IPS-20b (cell line): ENCODE measurements around the gene SLC51B.
A peak's percentile ranks its signal among the peaks of the same experiment; 100 is the strongest.
"Not testable (repeated sequence)": the region's sequence is repeated elsewhere in the genome, so short reads cannot be mapped to it uniquely, and the experiment has no call there.

Experiments used
- H3K27ac ChIP-seq: one replicate; pipeline ENCODE4 v1.5.1; 2013; ENCODE audit warnings: low read length
- H3K27me3 ChIP-seq: 2 replicates; pipeline ENCODE4 v1.6.1; 2013; ENCODE audit warnings: mild to moderate bottlenecking, low read length, inconsistent platforms; ENCODE audit not compliant: insufficient read depth
- H3K36me3 ChIP-seq: 2 replicates; pipeline ENCODE4 v1.6.1; 2013; ENCODE audit warnings: low read depth, mild to moderate bottlenecking, inconsistent platforms, low read length, moderate library complexity; ENCODE audit not compliant: insufficient read depth
- H3K4me1 ChIP-seq: 2 replicates; pipeline ENCODE4 v1.6.1; 2013; ENCODE audit warnings: mild to moderate bottlenecking, control low read depth, inconsistent platforms, low read length, moderate library complexity; ENCODE audit not compliant: insufficient read depth
- H3K4me3 ChIP-seq: 2 replicates; pipeline ENCODE4 v1.5.1; 2013; ENCODE audit warnings: mild to moderate bottlenecking, low read length, inconsistent platforms
- H3K9ac ChIP-seq: 2 replicates; pipeline ENCODE4 v1.6.1; 2013; ENCODE audit warnings: low read depth, mild to moderate bottlenecking, inconsistent platforms, low read length, moderate library complexity
- H3K9me3 ChIP-seq: 2 replicates; pipeline ENCODE4 v1.6.1; 2013; ENCODE audit warnings: mild to moderate bottlenecking, low read depth, low read length, inconsistent platforms; ENCODE audit not compliant: insufficient read depth

Gene SLC51B

GRCh38 chr15:65044218-65044617, 969 bp upstream of the SLC51B start:
- not testable (repeated sequence) for H3K36me3 ChIP-seq, H3K27ac ChIP-seq, H3K27me3 ChIP-seq, H3K9me3 ChIP-seq, H3K4me1 ChIP-seq, H3K9ac ChIP-seq, H3K4me3 ChIP-seq

- H3K9ac ChIP-seq = no peak overlapping the region
- no peaks in the 10 kb centered on the region for H3K36me3 ChIP-seq
- no peaks in the 10 kb centered on the region for H3K9me3 ChIP-seq
- H3K27me3 ChIP-seq = no peaks in the 10 kb centered on the region
- no peak overlapping the region for H3K27ac ChIP-seq
- H3K4me1 ChIP-seq = no peaks in the 10 kb centered on the region
- H3K4me3 ChIP-seq = no peak overlapping the region
These were observed 3.1 kb downstream of the SLC51B start for GRCh38 chr15:65048241-65048640.

DNA sequence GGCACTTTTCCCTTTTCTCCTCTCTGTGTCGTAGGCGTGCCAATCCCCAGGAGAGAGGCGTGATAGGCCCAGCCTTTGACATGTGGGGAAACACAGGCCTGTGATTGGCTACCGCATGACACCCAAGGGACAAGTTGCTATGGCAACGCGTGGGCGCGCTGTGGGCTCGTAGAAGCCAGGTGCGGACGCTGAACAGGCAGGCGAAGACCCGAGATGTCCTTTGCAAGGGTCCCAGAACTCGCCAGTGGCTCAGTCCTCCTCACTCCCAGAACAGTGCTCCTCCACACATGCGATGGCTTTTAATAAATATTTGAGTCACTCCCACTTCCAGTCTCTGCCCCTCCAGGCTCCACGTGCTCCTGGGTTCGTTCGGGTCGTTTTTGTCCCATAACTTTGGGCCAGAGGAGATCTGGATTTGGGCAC, 4.2 kb downstream of the SLC51B start:
- peak overlapping the region; percentile 60 for H3K4me3 ChIP-seq
- no peaks in the 10 kb centered on the region for H3K9me3 ChIP-seq
- no peak overlapping the region for H3K27ac ChIP-seq
- no peaks in the 10 kb centered on the region for H3K27me3 ChIP-seq
- H3K9ac ChIP-seq = no peak overlapping the region
- H3K36me3 ChIP-seq = no peaks in the 10 kb centered on the region
- H3K4me1 ChIP-seq = no peaks in the 10 kb centered on the region

DNA sequence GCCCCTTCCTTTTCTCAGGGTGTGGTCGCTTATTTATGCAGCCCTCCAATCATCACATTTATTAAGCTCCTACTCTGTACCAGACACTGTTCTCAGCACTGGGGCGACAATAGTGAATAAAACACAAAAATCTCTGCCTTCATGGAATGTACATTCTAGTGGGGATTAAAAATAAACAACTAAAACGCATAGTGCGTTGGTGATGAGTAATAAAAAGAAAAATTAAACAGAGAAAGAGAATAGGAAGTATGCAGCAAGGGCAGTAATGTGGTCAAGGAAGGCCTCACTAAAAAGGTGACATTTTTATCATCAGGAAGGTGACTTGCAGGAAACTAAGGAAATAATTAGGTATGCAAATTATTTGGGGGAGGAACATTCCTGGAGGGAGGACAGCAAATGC, 5.1 kb downstream of the SLC51B start:
- H3K4me3 ChIP-seq = no peak overlapping the region
- no peaks in the 10 kb centered on the region for H3K9me3 ChIP-seq
- H3K9ac ChIP-seq = no peak overlapping the region
- no peaks in the 10 kb centered on the region for H3K27me3 ChIP-seq
- no peaks in the 10 kb centered on the region for H3K4me1 ChIP-seq
- H3K36me3 ChIP-seq = no peaks in the 10 kb centered on the region
- H3K27ac ChIP-seq = no peak overlapping the region

DNA sequence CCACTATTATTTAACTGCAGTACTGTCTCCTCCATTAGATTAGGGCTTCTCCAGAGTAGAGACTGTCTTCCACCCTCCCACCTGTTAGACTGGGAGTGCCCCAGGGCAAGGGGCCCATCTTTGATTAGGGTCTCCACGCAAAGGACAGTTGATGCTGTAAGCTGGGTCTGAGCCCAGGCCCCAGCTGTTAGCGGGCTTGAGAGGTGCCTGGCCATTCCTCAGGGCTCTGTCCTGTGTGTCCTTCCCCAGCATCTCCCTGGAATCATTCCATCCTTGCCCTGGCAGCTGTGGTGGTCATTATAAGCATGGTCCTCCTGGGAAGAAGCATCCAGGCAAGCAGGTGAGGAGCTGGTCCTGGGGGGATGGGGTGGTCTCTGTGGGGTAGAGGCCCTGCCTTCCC, 6.1 kb downstream of the SLC51B start:
- H3K9me3 ChIP-seq = no peaks in the 10 kb centered on the region
- H3K27me3 ChIP-seq = no peaks in the 10 kb centered on the region
- H3K9ac ChIP-seq = no peak overlapping the region
- no peaks in the 10 kb centered on the region for H3K36me3 ChIP-seq
- H3K4me1 ChIP-seq = no peaks in the 10 kb centered on the region
- H3K27ac ChIP-seq = no peak overlapping the region
- H3K4me3 ChIP-seq = no peak overlapping the region

DNA sequence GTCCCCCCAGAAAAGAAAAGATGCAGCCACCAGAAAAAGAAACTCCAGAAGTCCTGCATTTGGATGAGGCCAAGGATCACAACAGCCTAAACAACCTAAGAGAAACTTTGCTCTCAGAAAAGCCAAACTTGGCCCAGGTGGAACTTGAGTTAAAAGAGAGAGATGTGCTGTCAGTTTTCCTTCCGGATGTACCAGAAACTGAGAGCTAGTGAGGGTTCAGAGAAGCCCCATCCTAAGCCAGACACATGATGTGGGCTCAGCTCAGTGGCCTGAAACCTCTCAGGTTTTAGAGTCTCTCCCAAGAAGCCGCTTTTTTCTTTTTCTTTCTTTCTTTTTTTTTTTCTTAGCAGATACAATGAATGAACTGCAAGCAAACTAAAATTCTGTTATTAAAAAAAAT, 7.8 kb downstream of the SLC51B start:
- Histone ChIP-seq H3K36me3 (no peaks in the 10 kb centered on the region), H3K4me1 (no peaks in the 10 kb centered on the region), H3K4me3 (no peak overlapping the region), H3K9ac (no peak overlapping the region), H3K27ac (no peak overlapping the region), H3K9me3 (no peaks in the 10 kb centered on the region), H3K27me3 (no peaks in the 10 kb centered on the region)

GRCh38 chr15:65054333-65055200, 9.4 kb downstream of the SLC51B start:
- Histone ChIP-seq H3K27me3 (no peaks in the 10 kb centered on the region), H3K36me3 (no peaks in the 10 kb centered on the region), H3K4me3 (no peak overlapping the region), H3K9me3 (no peaks in the 10 kb centered on the region), H3K27ac (no peak overlapping the region), H3K4me1 (no peaks in the 10 kb centered on the region), H3K9ac (no peak overlapping the region)

GRCh38 chr15:65055201-65055870, 10.1 kb downstream of the SLC51B start:
- no peaks in the 10 kb centered on the region for H3K4me1 ChIP-seq
- H3K36me3 ChIP-seq = no peaks in the 10 kb centered on the region
- no peaks in the 10 kb centered on the region for H3K9me3 ChIP-seq
- no peak overlapping the region for H3K27ac ChIP-seq
- H3K4me3 ChIP-seq = no peak overlapping the region
- H3K9ac ChIP-seq = no peak overlapping the region
- no peaks in the 10 kb centered on the region for H3K27me3 ChIP-seq

DNA sequence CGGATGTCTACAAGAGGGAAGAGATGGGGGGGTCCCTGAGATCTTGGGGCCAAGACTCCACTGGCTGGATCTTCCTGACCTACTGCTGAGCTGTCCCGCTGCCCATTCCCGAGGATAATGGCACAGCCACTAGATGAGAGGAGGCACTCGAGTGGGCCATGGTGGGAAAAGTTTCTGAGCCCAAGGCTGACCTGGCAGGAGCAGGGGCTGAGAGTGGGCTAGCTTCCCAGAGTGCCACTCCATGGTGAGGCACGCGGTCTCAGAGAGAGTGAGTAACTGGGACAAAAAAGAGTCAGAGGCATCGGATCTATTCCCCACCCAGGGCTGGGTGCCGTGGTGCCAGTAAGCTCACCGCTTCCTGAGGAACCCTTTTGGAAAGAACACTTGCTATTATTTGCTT, 10.9 kb downstream of the SLC51B start:
- Histone ChIP-seq H3K4me3 (no peak overlapping the region), H3K4me1 (no peaks in the 10 kb centered on the region), H3K9me3 (no peaks in the 10 kb centered on the region), H3K27ac (no peak overlapping the region), H3K36me3 (no peaks in the 10 kb centered on the region), H3K9ac (no peak overlapping the region), H3K27me3 (no peaks in the 10 kb centered on the region)

- Histone ChIP-seq H3K27ac (no peak overlapping the region), H3K9me3 (no peaks in the 10 kb centered on the region), H3K4me1 (no peaks in the 10 kb centered on the region)
These were observed 11.8 kb downstream of the SLC51B start for GRCh38 chr15:65056868-65057548.

GRCh38 chr15:65057549-65057940, 12.4 kb downstream of the SLC51B start:
- Histone ChIP-seq H3K36me3 (no peaks in the 10 kb centered on the region), H3K9me3 (no peaks in the 10 kb centered on the region), H3K27ac (no peak overlapping the region), H3K4me3 (no peak overlapping the region), H3K9ac (no peak overlapping the region), H3K27me3 (no peaks in the 10 kb centered on the region), H3K4me1 (no peaks in the 10 kb centered on the region)

More at GRCh38 chr15:65056868-65057548, 11.8 kb downstream of the SLC51B start:
- H3K27me3 ChIP-seq = no peaks in the 10 kb centered on the region
- no peaks in the 10 kb centered on the region for H3K36me3 ChIP-seq
- H3K9ac ChIP-seq = no peak overlapping the region
- no peak overlapping the region for H3K4me3 ChIP-seq
